HG02642 (cell line): ENCODE measurements around the gene ADAMTSL3.

Experiments
- ATAC-seq: cut with Tn5 transposase; IDR thresholded peaks from one replicate; pipeline ENCODE4 v1.9.1; 2021; ENCODE audit warnings: mild to moderate bottlenecking; ENCODE audit not compliant: unreplicated experiment, poor library complexity

ADAMTSL3 gene

GRCh38 chr15:83911345-83911744 is 257.4 kb downstream of the ADAMTSL3 start:
- no peak for ATAC-seq

GRCh38 chr15:83912343-83912742 is 258.4 kb downstream of the ADAMTSL3 start:
- ATAC-seq: no peak

- ATAC-seq: no peak
Measured at GRCh38 chr15:83913034-83913632, 259.2 kb downstream of the ADAMTSL3 start.

GRCh38 chr15:83914906-83915305 is 261.0 kb downstream of the ADAMTSL3 start:
- no peak for ATAC-seq

- ATAC-seq: no peak
Measured at GRCh38 chr15:83917432-83917831, 263.5 kb downstream of the ADAMTSL3 start.

GRCh38 chr15:83918011-83918410 is 264.1 kb downstream of the ADAMTSL3 start:
- ATAC-seq: no peak

- peak; percentile 72 for ATAC-seq
Measured at GRCh38 chr15:83919319-83919830, 265.5 kb downstream of the ADAMTSL3 start.

GRCh38 chr15:83919978-83920510 is 266.1 kb downstream of the ADAMTSL3 start:
- ATAC-seq: no peak

GRCh38 chr15:83922649-83923294 is 268.8 kb downstream of the ADAMTSL3 start:
- no peak for ATAC-seq

GRCh38 chr15:83926116-83926515 is 272.2 kb downstream of the ADAMTSL3 start:
- no peak for ATAC-seq

- ATAC-seq: peak; percentile 46
Measured at GRCh38 chr15:83927704-83928391, 273.9 kb downstream of the ADAMTSL3 start.

GRCh38 chr15:83928392-83928734 is 274.4 kb downstream of the ADAMTSL3 start:
- peak; percentile 69 for ATAC-seq

- ATAC-seq: no peak
Measured at GRCh38 chr15:83928878-83929418, 275.0 kb downstream of the ADAMTSL3 start.

- no peak for ATAC-seq
Measured at GRCh38 chr15:83929619-83930018, 275.7 kb downstream of the ADAMTSL3 start.

- ATAC-seq: no peak
Measured at GRCh38 chr15:83930392-83931212, 276.7 kb downstream of the ADAMTSL3 start.

GRCh38 chr15:83935774-83936173 is 281.9 kb downstream of the ADAMTSL3 start:
- no peak for ATAC-seq

GRCh38 chr15:83940136-83940535 is 286.2 kb downstream of the ADAMTSL3 start:
- no peak for ATAC-seq

GRCh38 chr15:83943043-83943442 is 289.1 kb downstream of the ADAMTSL3 start:
- no peak for ATAC-seq

- no peak for ATAC-seq
Measured at GRCh38 chr15:83943849-83944404, 290.0 kb downstream of the ADAMTSL3 start.

- no peak for ATAC-seq
Measured at GRCh38 chr15:83947156-83947555, 293.2 kb downstream of the ADAMTSL3 start.
